Fibroblast of lung (primary cell): ENCODE data around the gene IFIT1B. TPM values are rescaled to one million over a fixed set of nuclear protein-coding genes. Genes with fewer than 3 reads are reported as not detected.

Source experiments
- DNase-seq, 2 donors: peaks; one replicate each; pipeline versions ENCODE4 v3.0.0 to v3.0.0-alpha.2; 2010; ENCODE audit warnings: low read depth in 2 of 2
- H2AFZ ChIP-seq: 2 replicates; pipeline ENCODE4 v1.5.1; 2012; ENCODE audit warnings: low read length, control low read depth, inconsistent platforms
- H3K27ac ChIP-seq: 2 replicates; pipeline ENCODE4 v1.5.1; 2011; ENCODE audit warnings: low read length, control low read depth; ENCODE audit not compliant: insufficient read depth
- H3K27me3 ChIP-seq: 2 replicates; pipeline ENCODE4 v1.5.1; 2011; ENCODE audit warnings: mild to moderate bottlenecking, low read length; ENCODE audit not compliant: control insufficient read depth, insufficient read depth
- H3K36me3 ChIP-seq: 2 replicates; pipeline ENCODE4 v1.5.1; 2011; ENCODE audit warnings: low read length; ENCODE audit not compliant: control insufficient read depth, insufficient read depth
- H3K4me1 ChIP-seq: 2 replicates; pipeline ENCODE4 v1.5.1; 2011; ENCODE audit warnings: low read length; ENCODE audit not compliant: control insufficient read depth, insufficient read depth; ENCODE audit errors: extremely low read depth
- H3K4me2 ChIP-seq: 2 replicates; pipeline ENCODE4 v1.5.1; 2011; ENCODE audit warnings: low read length, control low read depth; ENCODE audit not compliant: insufficient read depth; ENCODE audit errors: extremely low read depth
- H3K4me3 ChIP-seq, 4 experiments: fragments of 200-600 bp in 1 of 4; sonication (generic) in 1 of 4; replicated peaks in 1 of 4; 2 replicates each; pipeline ENCODE4 v1.5.1; 2011 to 2016; ENCODE audit warnings: low read length in 4 of 4, low read depth in 3 of 4, mild to moderate bottlenecking in 3 of 4, control low read depth in 2 of 4, inconsistent platforms in 1 of 4, mixed read lengths in 1 of 4; ENCODE audit not compliant: insufficient read depth in 1 of 4; ENCODE audit errors: control extremely low read depth in 1 of 4
- H3K79me2 ChIP-seq: 2 replicates; pipeline ENCODE4 v1.5.1; 2012; ENCODE audit warnings: mild to moderate bottlenecking, low read length, inconsistent platforms; ENCODE audit not compliant: control insufficient read depth, insufficient read depth
- H3K9ac ChIP-seq: 2 replicates; pipeline ENCODE4 v1.5.1; 2011; ENCODE audit warnings: mild to moderate bottlenecking, low read length, control low read depth; ENCODE audit not compliant: insufficient read depth
- H3K9me3 ChIP-seq: 2 replicates; pipeline ENCODE4 v1.5.1; 2012; ENCODE audit warnings: low read depth, low read length; ENCODE audit not compliant: control insufficient read depth, insufficient read depth
- H4K20me1 ChIP-seq: 2 replicates; pipeline ENCODE4 v1.5.1; 2011; ENCODE audit warnings: low read length; ENCODE audit not compliant: control insufficient read depth, insufficient read depth; ENCODE audit errors: extremely low read depth
- CTCF ChIP-seq, 2 donors: IDR thresholded peaks in 1 of 2; conservative IDR thresholded peaks in 1 of 2; 1 replicate in 1 of 2; 2 replicates in 1 of 2; pipeline ENCODE4 v1.5.1; 2011 to 2012; ENCODE audit warnings: low read length in 2 of 2, control low read depth in 1 of 2, inconsistent platforms in 1 of 2, low read depth in 1 of 2, mild to moderate bottlenecking in 1 of 2
- EZH2 ChIP-seq: IDR thresholded peaks from 2 replicates; pipeline ENCODE4 v1.5.1; 2012; ENCODE audit warnings: low read length, control low read depth, mild to moderate bottlenecking; ENCODE audit errors: missing control alignments
- polyA plus RNA-seq, 2 donors: library from polyadenylated mRNA; depleted of rRNA in 1 of 2; stranded (reverse) in 1 of 2; unstranded in 1 of 2; fragments of >200 nt; gene quantifications; 2 replicates each; pipeline ENCODE4 v1.2.1, GENCODE V29; 2011 to 2012; ENCODE audit warnings: missing spikeins in 1 of 2
- total RNA-seq: library from RNA; depleted of rRNA; stranded (reverse); fragments of >200 nt; gene quantifications from 2 replicates; pipeline ENCODE4 v1.2.1, GENCODE V29; 2014

The IFIT1B gene
- total and polyA plus RNA-seq, 2 donors (not counting 1 experiment from before 2014, with no cell fraction given) = under 0.01 TPM; not detected in 1

- peak overlapping the region; percentile 11 for H3K27ac ChIP-seq
- H4K20me1 ChIP-seq = no peaks in the 10 kb centered on the region
- H3K4me1 ChIP-seq = peaks cover 18% of the 10 kb centered on the region
- H3K4me3 ChIP-seq = no peak overlapping the region
- no peaks in the 10 kb centered on the region for H3K36me3 ChIP-seq
- H2AFZ ChIP-seq = peak overlapping the region; percentile 59
- TF ChIP-seq CTCF (conservative IDR thresholded peaks at IDR 0.05 in 1 of 2, IDR thresholded peaks at IDR 0.05 in 1 of 2; ENCODE audit: low read depth in 1 of 2, low read length in 2 of 2) (peak; percentile 70 to 81), EZH2 (no peak)
- H3K27me3 ChIP-seq = no peaks in the 10 kb centered on the region
- H3K9me3 ChIP-seq = no peaks in the 10 kb centered on the region
- peak; percentile 56 to 85 for DNase-seq
- no peak overlapping the region for H3K9ac ChIP-seq
- no peak overlapping the region for H3K4me2 ChIP-seq
- H3K79me2 ChIP-seq = no peaks in the 10 kb centered on the region
These were observed 48.5 kb downstream of the IFIT1B start for GRCh38 chr10:89426230-89426868.

DNA sequence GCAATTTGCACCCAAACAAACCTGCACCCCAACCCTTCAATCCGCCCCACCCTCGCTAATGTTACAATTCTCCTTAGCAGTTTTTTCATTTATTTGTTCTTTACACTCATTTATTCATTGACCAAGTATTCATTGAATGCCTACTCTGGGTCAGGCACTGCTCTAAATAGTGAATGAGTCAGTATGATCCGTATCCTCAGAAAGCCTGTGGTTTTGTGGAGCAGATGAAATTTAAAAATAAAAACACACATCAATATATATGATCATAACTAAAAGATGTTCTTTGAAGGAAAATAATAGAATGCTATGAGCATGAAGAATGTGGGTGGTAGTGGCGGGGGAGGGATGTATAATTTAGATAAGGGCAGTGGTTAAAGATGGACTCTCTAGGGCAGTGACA, 49.8 kb downstream of the IFIT1B start:
- H3K27me3 ChIP-seq = no peaks in the 10 kb centered on the region
- H2AFZ ChIP-seq = no peak overlapping the region
- peak overlapping the region; percentile 73 for H3K4me2 ChIP-seq
- H3K4me3 ChIP-seq = no peak overlapping the region
- peak overlapping the region; percentile 49 for H3K27ac ChIP-seq
- DNase-seq = peak; percentile 82 to 91
- TF ChIP-seq CTCF (conservative IDR thresholded peaks at IDR 0.05 in 1 of 2, IDR thresholded peaks at IDR 0.05 in 1 of 2; ENCODE audit: low read depth in 1 of 2, low read length in 2 of 2) (no peak), EZH2 (no peak)
- H3K9me3 ChIP-seq = no peaks in the 10 kb centered on the region
- no peak overlapping the region for H3K9ac ChIP-seq
- H3K4me1 ChIP-seq = peaks cover 18% of the 10 kb centered on the region
- no peaks in the 10 kb centered on the region for H3K79me2 ChIP-seq
- H4K20me1 ChIP-seq = no peaks in the 10 kb centered on the region
- no peaks in the 10 kb centered on the region for H3K36me3 ChIP-seq

DNA sequence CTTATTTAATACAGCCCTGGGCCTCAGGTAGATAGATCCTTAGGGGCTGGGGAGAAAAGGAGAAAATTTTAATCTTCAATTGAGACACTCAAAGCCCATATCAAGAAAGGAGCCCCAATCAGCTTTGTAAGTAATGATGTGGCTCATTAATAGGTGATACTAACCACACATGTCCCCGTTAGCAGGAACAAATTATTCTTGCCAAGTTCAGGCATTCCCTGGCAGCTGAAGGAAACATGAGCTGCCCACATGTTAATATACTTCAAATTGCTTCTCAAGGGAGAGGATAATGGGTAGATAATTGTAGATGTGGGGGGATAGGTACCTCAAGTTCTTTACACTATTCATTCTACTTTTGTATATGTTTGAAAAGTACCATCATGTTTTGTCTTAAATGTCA, 51.0 kb downstream of the IFIT1B start:
- Histone ChIP-seq H3K9ac (no peak overlapping the region), H4K20me1 (no peaks in the 10 kb centered on the region), H3K4me2 (no peak overlapping the region), H3K9me3 (no peaks in the 10 kb centered on the region), H3K27me3 (no peaks in the 10 kb centered on the region), H3K4me3 (no peak overlapping the region), H3K27ac (no peak overlapping the region), H3K79me2 (no peaks in the 10 kb centered on the region), H3K4me1 (peaks cover 18% of the 10 kb centered on the region), H2AFZ (no peak overlapping the region), H3K36me3 (no peaks in the 10 kb centered on the region)
- TF ChIP-seq EZH2 = no peak
- TF ChIP-seq CTCF (conservative IDR thresholded peaks at IDR 0.05 in 1 of 2, IDR thresholded peaks at IDR 0.05 in 1 of 2; ENCODE audit: low read depth in 1 of 2, low read length in 2 of 2) = no peak
- DNase-seq = peak in 1 of 2 donors; percentile 50
